SJSA1 (cell line): ENCODE results near the gene FOXN3. TPM values are rescaled to one million over a fixed set of nuclear protein-coding genes. Genes with fewer than 3 reads are reported as not detected.

Source experiments
- DNase-seq, 2 experiments: peaks; one replicate each; pipeline ENCODE4 v3.0.0-alpha.2; 2015 to 2020; ENCODE audit warnings: low spot score in 2 of 2, low read depth in 1 of 2
- H3K27ac ChIP-seq: fragments of 250-450 bp; sonication (Bioruptor Pico); 2 replicates; pipeline ENCODE4 v1.5.1; 2020; ENCODE audit warnings: mild to moderate bottlenecking, moderate library complexity
- H3K27me3 ChIP-seq: fragments of 250-450 bp; sonication (Bioruptor Pico); replicated peaks from 2 replicates; pipeline ENCODE4 v1.5.1; 2020; ENCODE audit warnings: mild to moderate bottlenecking, moderate library complexity
- H3K36me3 ChIP-seq: fragments of 250-450 bp; sonication (Bioruptor Pico); 2 replicates; pipeline ENCODE4 v1.5.1; 2020; ENCODE audit warnings: mild to moderate bottlenecking
- H3K4me1 ChIP-seq: fragments of 250-450 bp; sonication (Bioruptor Pico); replicated peaks from 2 replicates; pipeline ENCODE4 v1.6.1; 2021; ENCODE audit warnings: mild to moderate bottlenecking
- H3K4me3 ChIP-seq: fragments of 250-450 bp; sonication (Bioruptor Pico); 2 replicates; pipeline ENCODE4 v1.5.1; 2020; ENCODE audit warnings: mild to moderate bottlenecking
- H3K9me3 ChIP-seq: fragments of 250-450 bp; sonication (Bioruptor Pico); replicated peaks from 2 replicates; pipeline ENCODE4 v1.5.1; 2020; ENCODE audit warnings: mild to moderate bottlenecking
- total RNA-seq: library from RNA; depleted of rRNA; stranded (reverse); fragments of >200 nt; shearing (Covaris generic); gene quantifications from 2 replicates; pipeline ENCODE4 v1.2.3, GENCODE V29; 2014

Gene FOXN3
- total RNA-seq, 1 experiment from 2014 or later = 31.0 TPM

DNA sequence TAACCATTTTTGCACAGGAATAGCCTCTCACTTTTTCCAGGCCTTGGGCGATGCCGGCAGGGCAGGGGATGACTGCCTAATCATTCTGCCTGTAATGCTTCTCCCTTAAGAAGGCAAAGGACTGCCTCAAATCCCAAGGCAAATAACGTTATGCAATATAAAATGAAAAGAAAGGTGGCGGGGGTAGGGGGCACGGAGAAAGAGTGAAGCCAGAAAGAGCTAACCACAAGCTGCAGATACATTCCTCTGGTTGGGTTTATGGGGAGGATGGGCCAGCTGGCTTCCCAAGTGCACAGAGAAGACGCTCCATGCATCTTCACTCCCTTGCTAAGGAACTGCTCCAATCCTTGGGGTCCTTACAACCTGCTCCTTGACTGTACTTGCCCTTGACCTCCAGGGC, 229.5 kb downstream of the FOXN3 start:
- Histone ChIP-seq H3K4me1 (peaks cover 11% of the 10 kb centered on the region), H3K27ac (no peak overlapping the region), H3K4me3 (no peak overlapping the region), H3K9me3 (no peaks in the 10 kb centered on the region), H3K36me3 (peaks cover 5% of the 10 kb centered on the region; the same call in 1 of the 2 replicates), H3K27me3 (no peaks in the 10 kb centered on the region)
- no peak for DNase-seq

DNA sequence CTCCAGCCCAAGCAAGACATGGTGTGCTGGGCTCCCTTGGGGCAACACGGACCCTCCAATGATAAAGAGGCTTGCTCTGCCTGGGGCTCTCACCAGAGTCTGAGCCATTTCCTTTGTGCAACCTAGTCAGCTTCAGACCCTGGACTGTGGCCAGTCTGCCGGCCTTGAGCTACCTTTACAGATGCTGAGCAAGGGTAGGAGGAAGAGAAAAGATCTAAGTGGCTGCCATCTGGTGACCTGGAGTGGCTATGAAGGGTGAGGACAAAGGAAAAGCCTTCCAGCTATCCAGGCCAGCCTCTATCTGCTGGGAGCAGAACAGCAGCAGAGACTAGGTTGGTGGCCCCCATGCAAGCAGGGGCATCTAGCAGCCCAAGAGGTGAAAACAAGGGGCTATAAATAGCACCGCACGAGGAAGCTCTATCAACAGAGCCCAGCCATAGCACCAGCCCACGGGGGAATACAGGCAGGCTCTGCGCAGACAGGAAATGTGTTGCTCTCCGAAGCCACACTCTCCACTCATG, 230.1 kb downstream of the FOXN3 start:
- Histone ChIP-seq H3K9me3 (no peaks in the 10 kb centered on the region), H3K27me3 (no peaks in the 10 kb centered on the region), H3K4me1 (peaks cover 11% of the 10 kb centered on the region), H3K4me3 (no peak overlapping the region), H3K36me3 (peaks cover 5% of the 10 kb centered on the region; the same call in 1 of the 2 replicates), H3K27ac (no peak overlapping the region)
- no peak for DNase-seq

DNA sequence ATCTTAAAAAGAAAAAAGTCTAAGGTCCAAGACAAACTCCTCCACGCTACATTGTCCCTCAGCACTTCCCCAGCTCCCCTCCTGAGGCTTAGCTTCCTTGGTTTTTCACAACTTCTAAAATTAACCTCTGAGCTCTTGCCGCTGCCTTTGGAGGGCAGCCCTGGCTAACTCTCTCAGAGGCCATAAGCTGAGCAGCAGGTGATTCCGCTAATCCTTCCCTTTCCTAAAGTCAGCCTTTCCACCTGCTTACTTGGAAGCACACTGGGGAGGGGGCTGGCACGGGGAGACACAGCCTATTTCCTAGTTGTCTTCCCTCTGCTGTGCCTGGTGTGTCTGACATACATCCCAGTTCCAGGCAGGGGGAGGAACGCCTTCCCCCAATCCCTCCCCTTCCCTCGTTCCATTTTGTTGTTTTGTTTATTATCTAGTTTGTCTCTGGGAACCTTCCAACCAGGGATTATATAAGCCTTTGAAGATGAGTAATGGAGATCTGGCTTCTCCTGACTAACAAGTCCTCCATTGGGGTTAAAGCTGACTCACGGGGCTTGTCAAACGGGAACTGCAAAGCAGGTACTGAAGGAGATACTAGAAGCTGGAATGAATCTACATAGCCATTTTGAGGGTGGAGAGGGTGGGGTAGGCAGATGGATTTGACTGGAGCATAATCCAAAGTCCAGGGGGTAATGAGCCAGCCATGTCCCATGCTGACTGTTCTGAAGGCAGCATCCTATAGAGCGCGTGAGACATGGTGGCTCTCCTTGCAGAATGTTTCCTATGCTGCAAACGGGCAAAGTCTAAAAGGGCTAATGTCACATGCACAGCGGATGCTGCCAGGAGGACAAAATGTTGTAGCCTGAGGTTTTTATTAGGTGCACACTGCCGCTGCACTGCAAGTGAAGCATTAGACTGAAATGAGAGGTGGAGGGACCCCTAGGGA, 230.8 kb downstream of the FOXN3 start:
- Histone ChIP-seq H3K4me1 (peaks cover 11% of the 10 kb centered on the region), H3K27me3 (no peaks in the 10 kb centered on the region)

DNA sequence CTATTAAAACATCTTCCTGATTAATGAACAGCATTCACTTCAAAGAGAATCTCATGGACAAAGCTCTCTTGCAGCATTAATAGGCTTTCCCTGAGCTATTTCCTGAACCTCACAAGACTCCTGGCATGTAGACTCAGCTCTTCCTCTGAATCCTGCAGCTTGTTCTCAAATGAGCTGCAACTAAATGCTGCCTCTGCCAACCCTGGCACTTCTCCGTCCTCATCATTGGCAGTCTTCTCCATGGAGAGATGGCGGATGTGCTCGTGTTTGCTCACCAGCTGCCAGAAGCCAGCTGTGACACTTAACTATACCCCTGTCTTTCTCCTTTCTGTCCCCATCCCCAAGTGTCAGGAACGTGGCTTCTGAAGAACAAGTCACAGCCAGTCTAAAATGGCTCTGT, 232.1 kb downstream of the FOXN3 start:
- Histone ChIP-seq H3K9me3 (no peaks in the 10 kb centered on the region), H3K27me3 (no peaks in the 10 kb centered on the region), H3K36me3 (peaks cover 5% of the 10 kb centered on the region; the same call in 1 of the 2 replicates), H3K4me1 (peaks cover 11% of the 10 kb centered on the region), H3K4me3 (no peak overlapping the region), H3K27ac (no peak overlapping the region)
- DNase-seq = no peak

More for the DNA sequence above, 230.8 kb downstream of the FOXN3 start:
- Histone ChIP-seq H3K4me3 (no peak overlapping the region), H3K9me3 (no peaks in the 10 kb centered on the region), H3K36me3 (peaks cover 5% of the 10 kb centered on the region; the same call in 1 of the 2 replicates), H3K27ac (no peak overlapping the region)
- DNase-seq = peak; percentile 53 to 58

DNA sequence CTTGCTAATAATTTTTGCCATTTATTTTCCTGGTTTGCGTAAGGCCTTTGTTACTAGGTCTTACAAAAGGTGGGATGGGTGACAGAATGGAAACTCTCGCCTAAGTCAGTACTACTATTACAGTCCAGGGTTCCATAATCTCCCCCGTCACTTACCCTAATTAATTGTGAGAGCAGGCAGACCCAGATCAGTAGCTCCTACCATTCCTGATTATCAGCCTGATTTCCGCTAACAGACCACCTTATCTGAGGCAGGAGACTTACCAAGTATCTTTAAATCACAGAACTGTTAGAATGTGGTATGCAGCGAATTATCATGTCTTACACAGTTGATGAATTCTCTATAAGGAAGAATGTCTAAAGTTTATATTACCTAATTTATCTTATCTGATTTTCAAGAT, 234.7 kb downstream of the FOXN3 start:
- H3K27me3 ChIP-seq = no peaks in the 10 kb centered on the region
- H3K4me1 ChIP-seq = peaks cover 22% of the 10 kb centered on the region
- H3K9me3 ChIP-seq = no peaks in the 10 kb centered on the region
- H3K4me3 ChIP-seq = no peak overlapping the region
- H3K36me3 ChIP-seq = no peaks in the 10 kb centered on the region
- no peak for DNase-seq
- H3K27ac ChIP-seq = no peak overlapping the region

DNA sequence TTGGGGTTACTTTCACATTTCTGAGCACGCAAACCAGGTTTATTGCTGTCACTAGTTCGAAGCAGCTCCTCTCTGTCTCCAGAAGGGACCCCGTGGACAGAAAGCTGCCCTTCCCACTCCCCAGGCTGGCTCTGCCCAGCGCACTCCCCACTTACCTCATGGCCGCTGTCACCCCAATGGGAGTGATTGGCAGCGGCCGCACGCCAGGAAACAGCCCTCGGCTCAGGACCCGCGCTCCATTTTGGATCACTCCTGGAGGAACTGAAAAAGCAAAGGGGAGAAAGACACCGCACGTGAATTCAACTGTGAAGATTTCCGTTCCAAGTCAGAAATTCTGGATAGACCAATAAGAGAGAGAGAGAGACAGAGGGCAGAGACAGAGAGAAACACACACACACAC, 236.5 kb downstream of the FOXN3 start:
- Histone ChIP-seq H3K4me3 (no peak overlapping the region), H3K9me3 (no peaks in the 10 kb centered on the region), H3K36me3 (no peaks in the 10 kb centered on the region), H3K27ac (no peak overlapping the region), H3K4me1 (peaks cover 11% of the 10 kb centered on the region), H3K27me3 (no peaks in the 10 kb centered on the region)
- no peak for DNase-seq

DNA sequence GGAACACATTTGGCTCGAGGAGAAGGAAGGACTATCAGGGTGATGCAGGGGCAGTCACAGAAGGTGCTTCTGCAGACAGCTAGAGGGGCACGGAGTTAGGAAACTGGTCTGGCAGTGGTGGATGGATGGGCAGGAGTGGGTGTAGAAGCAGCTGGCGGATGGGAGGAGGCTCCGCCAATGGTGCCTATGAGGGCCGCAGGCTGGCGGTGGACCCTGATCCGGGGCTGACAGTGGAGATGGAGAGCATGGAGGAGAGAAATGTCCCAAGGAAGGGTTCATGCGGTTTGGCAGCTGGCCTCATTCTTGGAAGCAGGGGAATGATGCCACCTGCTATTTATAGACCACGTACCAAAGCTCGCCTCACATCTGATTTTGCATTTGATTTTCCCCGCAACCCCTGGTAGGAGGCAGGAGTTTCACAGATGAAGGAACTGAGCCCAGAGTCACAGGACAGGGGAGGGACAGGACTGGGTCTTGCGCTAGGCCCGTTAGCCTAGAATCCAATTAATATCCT, 237.1 kb downstream of the FOXN3 start:
- DNase-seq = no peak
- Histone ChIP-seq H3K4me3 (no peak overlapping the region), H3K4me1 (peaks cover 11% of the 10 kb centered on the region), H3K27ac (no peak overlapping the region), H3K36me3 (no peaks in the 10 kb centered on the region), H3K9me3 (no peaks in the 10 kb centered on the region), H3K27me3 (no peaks in the 10 kb centered on the region)

DNA sequence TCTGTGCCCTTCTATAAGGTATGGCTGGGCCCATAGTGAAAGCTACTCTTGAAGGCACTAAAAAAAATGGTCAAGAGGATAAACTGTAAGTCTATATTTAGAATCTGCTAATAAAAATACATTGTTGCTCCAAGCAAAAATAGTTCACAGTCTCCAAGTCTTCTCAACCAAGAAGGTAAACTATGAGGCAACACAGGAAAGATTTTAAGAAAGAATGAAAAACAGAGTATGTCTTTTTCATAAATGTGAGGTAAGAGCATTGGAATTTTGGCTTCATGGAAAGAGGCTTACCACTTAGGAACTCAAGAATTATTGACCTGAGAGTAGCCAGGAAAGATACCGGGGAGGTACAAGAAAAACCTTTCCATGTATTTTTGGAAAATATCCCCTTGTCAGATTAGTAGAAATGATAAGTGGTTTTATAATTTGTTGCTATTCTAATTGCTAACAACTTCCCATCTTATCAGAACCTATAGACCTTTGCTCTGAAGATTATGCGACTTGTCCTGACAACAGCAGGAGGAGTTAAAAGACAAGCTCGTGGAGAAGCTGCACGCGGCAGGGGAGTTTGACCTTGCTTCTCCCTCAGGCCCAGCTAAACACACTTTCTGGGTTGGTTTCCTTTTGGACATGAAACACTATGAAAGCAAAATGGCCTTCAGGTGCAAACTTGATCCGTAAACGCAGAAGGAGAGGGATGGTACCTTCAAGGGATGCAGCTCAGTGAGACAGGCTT, 238.1 kb downstream of the FOXN3 start:
- H3K9me3 ChIP-seq = no peaks in the 10 kb centered on the region
- peaks cover 11% of the 10 kb centered on the region for H3K4me1 ChIP-seq
- no peaks in the 10 kb centered on the region for H3K27me3 ChIP-seq
- no peaks in the 10 kb centered on the region for H3K36me3 ChIP-seq
- no peak overlapping the region for H3K4me3 ChIP-seq
- no peak overlapping the region for H3K27ac ChIP-seq
- DNase-seq = no peak

DNA sequence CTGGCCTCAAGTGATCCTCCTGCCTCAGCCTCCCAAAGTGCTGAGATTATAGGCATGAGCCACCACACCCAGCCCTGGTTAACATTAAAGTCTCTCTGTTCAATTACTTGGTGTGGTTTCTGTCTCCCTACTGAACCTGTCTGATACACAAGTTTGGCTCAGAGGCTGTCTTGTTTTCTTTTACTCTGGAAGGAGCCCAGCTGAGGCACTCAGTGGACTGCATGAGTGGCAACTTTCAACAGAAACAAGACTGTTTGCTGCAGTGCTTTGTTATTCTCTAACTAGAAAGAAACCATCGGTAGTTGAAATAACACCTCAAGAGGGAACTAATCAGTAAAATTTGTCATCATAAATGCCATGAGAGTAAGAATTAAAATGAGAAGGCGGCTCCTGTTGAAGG, 238.7 kb downstream of the FOXN3 start:
- Histone ChIP-seq H3K36me3 (no peaks in the 10 kb centered on the region), H3K27ac (no peak overlapping the region), H3K9me3 (no peaks in the 10 kb centered on the region), H3K27me3 (no peaks in the 10 kb centered on the region), H3K4me3 (no peak overlapping the region), H3K4me1 (peaks cover 11% of the 10 kb centered on the region)
- no peak for DNase-seq

DNA sequence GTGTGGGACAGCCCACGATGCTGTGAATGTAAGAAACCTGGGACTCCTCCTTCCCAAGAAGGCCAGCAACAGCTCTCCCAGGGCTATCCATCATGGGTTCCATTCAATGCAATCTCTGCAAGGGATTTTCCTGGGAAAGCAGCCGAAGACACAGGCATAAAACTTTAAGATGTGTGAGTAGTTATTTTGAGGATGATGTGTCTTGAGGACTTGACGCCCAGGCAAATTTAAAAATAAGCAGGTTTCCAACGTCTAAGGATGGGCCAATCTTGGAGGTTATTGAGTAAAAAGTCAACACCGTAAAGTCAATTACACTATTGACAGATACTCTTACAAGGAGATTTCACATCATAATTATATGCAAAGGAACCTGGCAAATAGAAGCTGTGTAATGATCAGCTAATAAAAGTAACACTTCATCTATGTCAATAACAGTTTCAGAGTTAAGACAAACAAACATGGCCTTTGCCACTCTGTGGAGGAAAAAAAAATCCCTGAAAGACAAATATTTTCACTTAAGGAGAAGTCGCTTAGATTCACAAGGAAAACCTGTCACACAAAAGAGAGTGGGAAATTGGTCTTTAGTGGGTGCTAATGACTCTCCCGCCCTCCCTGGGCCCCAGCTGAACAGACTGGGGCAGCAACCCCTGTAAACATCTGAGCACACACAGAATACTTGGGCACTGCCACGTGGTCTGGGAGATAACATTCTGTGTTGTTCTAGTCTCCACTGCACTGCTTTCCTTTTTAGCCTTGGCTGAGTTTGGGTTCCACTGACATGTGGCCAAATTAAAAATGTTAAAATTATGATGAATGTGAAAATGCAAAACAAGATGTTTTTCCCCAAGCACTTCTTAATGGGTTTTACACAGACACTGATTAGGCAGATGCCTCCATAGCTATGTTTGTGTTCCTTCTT, 240.9 kb downstream of the FOXN3 start:
- H3K27me3 ChIP-seq = no peaks in the 10 kb centered on the region
- H3K4me3 ChIP-seq = no peak overlapping the region
- peaks cover 11% of the 10 kb centered on the region for H3K4me1 ChIP-seq
- 0 out of 2 replicates have a peak, but pooled peaks cover 2% of the 10 kb centered on the region for H3K36me3 ChIP-seq
- no peak for DNase-seq
- no peaks in the 10 kb centered on the region for H3K9me3 ChIP-seq
- H3K27ac ChIP-seq = no peak overlapping the region

DNA sequence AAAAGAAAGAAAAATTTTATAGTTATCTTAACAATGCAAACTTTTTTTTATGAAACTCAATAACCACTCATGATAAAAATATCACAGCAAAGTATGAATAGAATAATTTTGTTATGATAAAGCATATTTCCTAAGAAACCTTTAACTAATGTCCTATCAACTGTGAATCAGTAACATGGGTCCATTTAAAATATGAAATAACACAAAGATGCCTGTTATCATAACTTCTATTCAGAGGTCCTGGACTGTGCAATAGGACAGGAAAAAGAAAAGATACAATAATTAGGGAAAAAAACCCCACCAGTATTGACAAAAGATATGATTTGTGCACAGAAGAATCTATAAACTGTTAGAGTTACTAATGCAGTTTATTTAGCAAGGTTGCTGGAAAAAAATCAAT, 245.4 kb downstream of the FOXN3 start:
- peaks cover 2% of the 10 kb centered on the region; the same call in 1 of the 2 replicates for H3K36me3 ChIP-seq
- H3K27me3 ChIP-seq = no peaks in the 10 kb centered on the region
- no peaks in the 10 kb centered on the region for H3K4me1 ChIP-seq
- no peak overlapping the region for H3K27ac ChIP-seq
- DNase-seq = no peak
- H3K9me3 ChIP-seq = no peaks in the 10 kb centered on the region
- H3K4me3 ChIP-seq = no peak overlapping the region

DNA sequence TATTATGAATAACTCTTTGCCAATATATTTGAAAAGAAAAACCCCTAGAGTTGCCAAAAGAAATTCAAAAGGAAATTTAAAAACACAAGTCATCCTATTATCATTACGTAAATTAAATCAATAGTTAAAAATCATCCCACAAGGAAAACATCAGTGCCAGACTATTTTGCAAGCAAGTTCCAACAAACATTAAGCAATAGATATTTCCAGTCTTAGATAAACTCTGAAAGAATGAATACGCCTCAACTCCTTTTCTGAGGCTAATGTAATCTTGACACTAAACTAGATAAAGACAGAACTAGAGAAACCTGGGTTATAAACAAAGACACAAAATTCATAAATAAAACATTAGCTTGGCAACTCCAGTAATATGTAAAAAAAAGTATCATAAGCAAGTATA, 245.9 kb downstream of the FOXN3 start:
- no peaks in the 10 kb centered on the region for H3K4me1 ChIP-seq
- no peak overlapping the region for H3K27ac ChIP-seq
- H3K9me3 ChIP-seq = no peaks in the 10 kb centered on the region
- H3K27me3 ChIP-seq = no peaks in the 10 kb centered on the region
- H3K4me3 ChIP-seq = no peak overlapping the region
- no peak for DNase-seq
- peaks cover 2% of the 10 kb centered on the region; the same call in 1 of the 2 replicates for H3K36me3 ChIP-seq

DNA sequence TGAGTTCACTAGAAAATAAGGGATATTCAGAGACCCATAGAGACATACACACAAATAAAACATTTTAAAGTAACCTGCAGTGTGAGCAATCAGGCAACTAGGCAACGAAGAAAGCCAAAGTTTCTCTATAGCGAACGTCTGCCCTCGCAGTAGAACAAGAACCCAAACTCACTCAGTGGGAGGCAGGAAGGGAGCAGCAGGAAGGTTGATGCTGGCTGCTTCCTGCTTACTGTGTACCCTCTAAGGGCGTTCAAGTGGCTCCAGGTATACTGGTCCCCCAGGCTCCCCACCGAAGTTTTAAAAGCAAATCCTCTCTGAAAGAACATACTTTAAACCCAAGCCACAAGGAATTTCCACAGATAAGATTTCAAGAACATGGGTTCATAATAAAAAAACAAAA, 249.3 kb downstream of the FOXN3 start:
- H3K36me3 ChIP-seq = no peaks in the 10 kb centered on the region; the same call in 1 of the 2 replicates
- no peak for DNase-seq
- no peak overlapping the region for H3K4me3 ChIP-seq
- H3K27ac ChIP-seq = no peak overlapping the region
- no peaks in the 10 kb centered on the region for H3K4me1 ChIP-seq
- H3K27me3 ChIP-seq = no peaks in the 10 kb centered on the region
- H3K9me3 ChIP-seq = no peaks in the 10 kb centered on the region
